Stimulated activated naive B cell treated with anti-CD40 and anti-IgM and Interleukin-4, amounts not matched to agents 10 μg/mL and 1 μg/mL and 100 μg/mL, for 72 hours (primary cell): Measurements from ENCODE around the gene PITPNC1.
"Not testable (repeated sequence)": the region's sequence is repeated elsewhere in the genome, so short reads cannot be mapped to it uniquely, and the experiment has no call there.

Source experiments
- ATAC-seq, 2 donors: fragments of 150-1000 bp; cut with Tn5 transposase; replicated peaks; 2 replicates each; pipeline ENCODE4 v1.10.0; 2021; ENCODE audit warnings: moderate library complexity in 1 of 2
- DNase-seq: peaks from one replicate; pipeline ENCODE4 v3.0.0; 2021
- H3K27ac Mint-ChIP-seq: one replicate; pipeline ENCODE4 v1.8.0; 2022; ENCODE audit warnings: mild to moderate bottlenecking, mixed read lengths
- H3K27me3 Mint-ChIP-seq, 2 donors: one replicate each; pipeline ENCODE4 v1.8.0; 2022; ENCODE audit warnings: mixed read lengths in 2 of 2
- H3K36me3 Mint-ChIP-seq, 2 donors: one replicate each; pipeline ENCODE4 v1.8.0; 2022; ENCODE audit warnings: mixed read lengths in 2 of 2, mild to moderate bottlenecking in 1 of 2
- H3K4me1 Mint-ChIP-seq, 2 donors: one replicate each; pipeline ENCODE4 v1.8.0; 2022; ENCODE audit warnings: mixed read lengths in 2 of 2, mild to moderate bottlenecking in 1 of 2
- H3K4me3 Mint-ChIP-seq, 2 donors: one replicate each; pipeline ENCODE4 v1.8.0; 2022; ENCODE audit warnings: mild to moderate bottlenecking in 2 of 2, mixed read lengths in 2 of 2, moderate library complexity in 1 of 2
- H3K9me3 Mint-ChIP-seq, 2 donors: one replicate each; pipeline ENCODE4 v1.8.0; 2022; ENCODE audit warnings: mixed read lengths in 2 of 2, mild to moderate bottlenecking in 1 of 2

The PITPNC1 gene

DNA sequence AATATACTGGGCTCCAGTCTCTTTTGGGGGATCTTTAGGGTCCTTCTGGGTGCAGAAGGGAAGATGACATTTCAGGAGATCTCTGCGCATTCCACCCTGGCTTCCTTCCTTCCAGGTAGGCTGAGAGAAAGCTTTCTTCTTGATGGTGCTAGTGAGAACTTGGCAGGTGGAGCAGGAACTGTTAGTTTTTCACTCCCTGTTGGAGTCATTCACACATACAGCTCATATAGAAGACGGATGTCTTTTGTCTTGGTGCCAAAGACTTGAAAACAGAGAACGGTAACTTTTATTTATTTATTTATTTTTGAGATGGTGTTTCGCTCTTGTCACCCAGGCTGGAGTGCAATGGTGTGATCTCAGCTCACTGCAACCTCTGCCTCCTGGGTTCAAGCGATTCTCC lies 43.9 kb downstream of the PITPNC1 start:
- Mint-ChIP-seq H3K4me3 (no peak overlapping the region), H3K27ac (no peak overlapping the region), H3K9me3 (no peaks in the 10 kb centered on the region), H3K36me3 (peaks cover 0 to 2% of the 10 kb centered on the region in 2 donors), H3K27me3 (no peaks in the 10 kb centered on the region), H3K4me1 (peaks cover 7 to 9% of the 10 kb centered on the region in 2 donors)
- DNase-seq, result no peak
- no peak for ATAC-seq

DNA sequence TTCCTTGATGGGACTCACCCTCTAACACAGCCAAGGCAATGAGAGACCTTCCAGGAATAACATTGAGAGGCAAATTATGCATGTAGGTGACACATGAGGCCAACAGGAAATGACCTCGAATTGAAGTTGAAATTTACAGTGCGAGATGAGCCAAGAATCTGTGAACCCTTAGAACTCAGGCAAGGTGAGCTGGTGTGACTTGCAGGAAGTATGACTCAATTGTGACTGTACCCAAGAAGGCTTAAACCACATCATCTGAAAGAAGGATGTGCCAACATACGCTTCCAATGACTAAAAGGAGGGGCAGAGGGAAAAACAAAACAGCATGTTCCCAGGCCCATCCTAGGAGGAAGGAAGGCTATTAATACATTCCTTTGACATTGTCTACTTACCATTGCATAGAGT lies 44.8 kb downstream of the PITPNC1 start:
- Mint-ChIP-seq H3K4me3 (no peak overlapping the region), H3K36me3 (peaks cover 2 to 3% of the 10 kb centered on the region in 2 donors), H3K27me3 (no peaks in the 10 kb centered on the region), H3K27ac (no peak overlapping the region), H3K9me3 (peaks cover 0 to 2% of the 10 kb centered on the region in 2 donors), H3K4me1 (peaks cover 7 to 11% of the 10 kb centered on the region in 2 donors)
- DNase-seq (no peak), ATAC-seq (peak; percentile 71 to 85)

DNA sequence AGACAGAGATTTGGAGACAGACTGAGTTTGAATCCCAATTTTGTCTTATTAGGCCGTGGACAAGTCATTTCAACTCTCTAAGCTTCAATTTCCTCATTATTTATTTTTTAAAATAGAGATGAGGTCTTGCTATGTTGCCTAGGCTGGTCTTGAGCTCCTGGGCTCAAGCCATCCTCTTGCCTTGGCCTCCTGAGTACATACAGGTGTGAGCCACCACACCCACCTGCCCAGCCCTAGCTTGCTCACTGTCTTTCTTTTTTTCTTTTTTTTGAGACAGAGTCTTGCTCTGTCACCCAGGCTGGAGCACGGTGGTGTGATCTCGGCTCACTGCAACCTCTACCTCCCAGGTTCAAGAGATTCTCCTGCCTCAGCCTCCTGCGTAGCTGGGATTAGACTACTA lies 45.2 kb downstream of the PITPNC1 start:
- not testable (repeated sequence) for H3K4me3 Mint-ChIP-seq, H3K36me3 Mint-ChIP-seq, DNase-seq, H3K27me3 Mint-ChIP-seq, H3K27ac Mint-ChIP-seq, H3K9me3 Mint-ChIP-seq
- H3K4me1 Mint-ChIP-seq, result peaks cover 7 to 11% of the 10 kb centered on the region in 2 donors
- peak in 1 of 2 donors; percentile 8 for ATAC-seq

DNA sequence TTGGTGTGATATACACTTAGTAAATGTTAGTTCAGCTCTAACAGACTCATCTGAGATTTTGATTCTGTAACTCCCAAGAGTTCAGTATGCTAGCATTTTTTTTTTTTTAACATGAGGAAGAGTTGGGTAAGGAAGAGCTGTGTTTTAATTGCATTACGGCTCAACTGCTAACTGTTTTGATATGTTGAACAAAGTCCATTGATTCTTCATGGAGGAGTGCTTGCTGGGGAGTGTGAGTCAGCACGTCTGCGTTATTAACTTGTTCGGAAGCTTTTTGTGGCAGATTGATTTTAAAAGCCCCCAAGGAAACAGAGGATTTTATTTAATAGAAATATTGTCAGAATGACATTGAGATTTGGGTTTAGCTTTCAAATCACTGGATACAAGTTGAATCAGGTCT lies 45.8 kb downstream of the PITPNC1 start:
- H3K27ac Mint-ChIP-seq, result no peak overlapping the region
- peaks cover 0 to 2% of the 10 kb centered on the region in 2 donors for H3K9me3 Mint-ChIP-seq
- H3K36me3 Mint-ChIP-seq, result peaks cover 2 to 3% of the 10 kb centered on the region in 2 donors
- H3K4me3 Mint-ChIP-seq, result no peak overlapping the region
- H3K4me1 Mint-ChIP-seq, result peaks cover 7 to 11% of the 10 kb centered on the region in 2 donors
- ATAC-seq (no peak), DNase-seq (no peak)
- H3K27me3 Mint-ChIP-seq, result no peaks in the 10 kb centered on the region

DNA sequence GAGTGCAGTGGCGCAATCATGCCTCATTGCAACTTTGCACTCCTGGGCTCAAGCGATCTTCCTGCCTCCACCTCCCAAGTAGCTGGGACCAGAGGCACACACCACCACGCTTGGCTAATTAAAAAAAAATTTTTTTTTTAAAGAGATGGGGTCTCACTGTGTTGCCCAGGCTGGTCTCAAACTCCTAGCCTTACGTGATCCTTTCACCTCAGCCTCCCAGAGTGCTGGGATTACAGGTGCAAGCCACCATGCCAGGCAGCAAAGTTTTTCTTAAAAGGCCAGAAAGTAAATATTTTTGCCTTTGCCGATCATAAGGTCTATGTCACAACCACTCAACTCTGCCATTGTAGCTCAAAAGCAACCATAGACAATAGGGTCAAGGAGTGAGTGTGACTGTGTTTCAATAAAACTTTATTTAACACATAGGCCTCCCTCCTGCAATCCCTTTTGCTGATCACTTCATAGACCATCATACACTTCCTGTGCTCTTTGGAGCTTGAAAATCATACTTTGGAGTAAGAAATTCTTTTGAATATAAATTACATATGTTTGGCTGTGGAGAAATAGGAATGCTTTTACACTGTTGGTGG lies 48.6 kb downstream of the PITPNC1 start:
- ATAC-seq (no peak), DNase-seq (no peak)
- Mint-ChIP-seq H3K4me1 (peaks cover 0 to 7% of the 10 kb centered on the region in 2 donors), H3K27me3 (no peaks in the 10 kb centered on the region), H3K36me3 (peaks cover 2 to 3% of the 10 kb centered on the region in 2 donors), H3K9me3 (peaks cover 0 to 2% of the 10 kb centered on the region in 2 donors), H3K27ac (no peak overlapping the region), H3K4me3 (no peak overlapping the region)

DNA sequence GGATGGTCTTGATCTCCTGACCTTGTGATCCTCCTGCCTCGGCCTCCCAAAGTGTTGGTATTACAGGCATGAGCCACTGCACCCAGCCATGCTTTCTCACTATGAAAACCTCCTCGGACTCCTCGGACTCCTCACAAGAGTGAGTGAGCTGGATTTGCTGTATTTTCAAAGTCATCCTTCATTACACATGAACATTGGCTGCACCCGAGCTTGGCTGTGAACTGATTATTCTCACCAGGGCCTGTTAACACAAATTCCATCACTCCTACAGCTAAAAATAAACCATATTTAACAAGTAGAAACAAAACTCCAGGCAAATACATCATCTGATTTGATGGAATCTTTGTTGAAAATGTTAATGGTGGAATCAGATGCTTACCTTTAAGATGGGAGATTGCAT lies 50.3 kb downstream of the PITPNC1 start:
- Mint-ChIP-seq H3K4me3 (no peak overlapping the region), H3K27me3 (no peaks in the 10 kb centered on the region), H3K36me3 (peaks cover 3 to 5% of the 10 kb centered on the region in 2 donors), H3K27ac (no peak overlapping the region), H3K4me1 (peaks cover 11 to 12% of the 10 kb centered on the region in 2 donors), H3K9me3 (peaks cover 0 to 2% of the 10 kb centered on the region in 2 donors)
- ATAC-seq, result no peak
- DNase-seq, result no peak

DNA sequence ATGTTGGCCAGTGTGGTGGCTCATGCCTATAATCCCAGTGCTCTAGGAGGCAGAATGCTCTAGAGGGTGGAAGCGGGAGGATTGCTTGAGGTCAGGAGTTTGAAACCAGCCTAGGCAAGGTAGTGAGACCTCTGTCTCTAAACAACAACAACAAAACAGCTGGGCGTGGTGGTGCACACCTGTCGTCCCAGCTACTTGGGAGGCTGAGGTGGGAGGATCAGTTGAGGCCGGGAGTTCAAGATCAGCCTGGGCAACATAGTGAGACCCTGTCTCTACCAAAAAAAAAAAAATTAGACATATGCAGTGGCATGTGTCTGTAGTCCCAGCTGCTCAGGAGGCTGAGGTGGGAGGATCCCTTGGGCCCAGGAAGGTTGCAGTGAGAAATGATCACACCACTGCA lies 53.4 kb downstream of the PITPNC1 start:
- H3K36me3 Mint-ChIP-seq, H3K9me3 Mint-ChIP-seq, H3K27me3 Mint-ChIP-seq, H3K4me3 Mint-ChIP-seq, H3K27ac Mint-ChIP-seq, ATAC-seq, DNase-seq: not testable (repeated sequence)
- H3K4me1 Mint-ChIP-seq, result peaks cover 15 to 27% of the 10 kb centered on the region in 2 donors

DNA sequence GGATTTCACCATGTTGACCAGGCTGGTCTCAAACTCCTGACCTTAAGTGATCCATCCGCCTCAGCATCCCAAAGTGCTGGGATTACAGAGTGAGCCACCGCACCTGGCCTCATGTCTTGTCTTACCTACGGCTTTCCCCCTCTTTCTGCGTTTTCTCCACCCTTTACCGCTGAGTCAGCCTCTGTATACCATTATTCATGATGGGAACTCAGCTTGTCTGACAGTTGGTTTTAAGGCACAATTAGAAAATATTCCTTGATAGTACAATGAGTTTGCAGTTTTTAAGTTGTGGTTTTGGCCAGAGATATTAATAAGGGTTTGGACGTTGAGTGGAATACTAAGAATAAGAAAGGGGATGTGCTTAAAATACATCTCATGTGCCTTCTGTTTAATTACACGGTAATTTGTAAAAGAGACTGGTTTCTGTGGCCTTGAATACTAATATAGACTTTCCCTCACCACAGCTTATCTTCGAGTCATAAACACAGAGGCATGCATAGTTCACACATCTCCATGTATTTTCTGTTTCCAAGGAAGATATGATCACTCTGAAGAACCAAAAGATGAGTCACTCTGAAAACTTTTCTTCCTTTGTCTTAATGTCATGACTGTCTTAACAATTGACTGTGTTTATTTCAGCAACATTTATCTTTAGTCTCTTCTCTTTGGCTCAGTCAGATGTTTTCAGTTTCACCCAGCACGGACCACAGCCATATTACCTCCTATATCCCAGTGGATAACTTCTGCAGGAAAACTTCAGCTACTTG lies 54.4 kb downstream of the PITPNC1 start:
- H3K4me3 Mint-ChIP-seq, result peak overlapping the region in 1 of 2 donors; percentile 45
- no peaks in the 10 kb centered on the region for H3K27me3 Mint-ChIP-seq
- no peaks in the 10 kb centered on the region for H3K9me3 Mint-ChIP-seq
- H3K4me1 Mint-ChIP-seq, result peaks cover 13 to 27% of the 10 kb centered on the region in 2 donors
- peak overlapping the region; percentile 56 for H3K27ac Mint-ChIP-seq
- ATAC-seq (peak; percentile 94 to 96), DNase-seq (no peak)
- H3K36me3 Mint-ChIP-seq, result peaks cover 0 to 3% of the 10 kb centered on the region in 2 donors

DNA sequence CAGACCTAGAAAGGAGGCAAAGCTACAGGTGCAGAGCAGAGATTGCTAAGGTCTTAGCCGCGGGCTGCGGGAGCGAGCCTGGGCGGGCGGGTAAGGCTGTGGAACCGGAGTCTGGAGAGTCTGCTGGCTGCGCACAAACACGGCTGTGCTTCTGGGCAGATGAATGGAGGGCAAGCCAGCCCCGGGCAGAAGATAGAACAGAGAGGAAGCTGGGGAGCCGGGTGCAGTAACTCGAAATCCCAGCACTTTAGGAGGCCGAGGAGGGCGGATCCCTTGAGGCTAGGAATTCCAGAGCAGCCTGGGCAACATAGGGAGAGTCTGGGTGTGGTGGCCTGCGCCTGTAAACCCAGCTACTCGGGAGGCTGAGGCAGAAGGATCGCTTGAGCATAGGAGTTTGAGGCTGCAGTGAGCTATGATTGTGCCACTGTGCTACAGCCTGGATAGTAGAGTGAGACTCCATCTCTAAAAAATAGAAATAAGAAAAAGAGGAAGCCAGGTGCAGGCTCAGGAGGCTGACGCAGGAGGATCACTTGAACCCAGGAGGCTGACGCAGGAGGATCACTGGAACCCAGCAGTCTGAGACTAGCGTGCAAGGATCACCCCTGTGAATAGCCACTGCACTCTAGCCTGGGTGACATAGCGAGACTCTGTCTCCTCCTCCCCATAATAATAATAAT lies 56.3 kb downstream of the PITPNC1 start:
- Mint-ChIP-seq H3K4me1 (peaks cover 13 to 27% of the 10 kb centered on the region in 2 donors), H3K4me3 (no peak overlapping the region), H3K9me3 (no peaks in the 10 kb centered on the region), H3K27me3 (no peaks in the 10 kb centered on the region), H3K27ac (peak overlapping the region; percentile 48), H3K36me3 (peaks cover 0 to 3% of the 10 kb centered on the region in 2 donors)
- no peak for ATAC-seq
- DNase-seq, result no peak

DNA sequence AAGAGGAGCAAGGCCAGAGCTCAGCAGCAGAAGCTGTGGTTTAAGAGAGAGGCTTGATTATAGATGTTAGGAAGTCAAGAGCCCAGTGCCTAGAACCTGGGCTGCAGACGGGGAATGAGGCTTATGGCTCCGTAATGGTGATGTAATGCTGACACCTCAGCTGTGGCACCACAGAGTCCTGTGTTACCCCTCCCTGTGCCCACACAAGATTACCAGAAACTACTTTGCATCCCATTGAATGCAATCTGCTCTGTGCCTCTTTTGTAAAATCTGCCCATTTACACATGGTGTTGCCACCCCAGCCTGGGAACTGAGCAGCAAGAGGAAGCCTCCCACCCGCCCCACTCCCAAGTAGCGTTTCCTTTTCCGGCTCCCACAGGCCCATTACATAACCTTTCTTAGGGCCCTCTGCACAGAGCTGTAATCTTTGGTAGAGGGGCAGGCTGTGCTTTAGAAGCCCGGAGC lies 57.0 kb downstream of the PITPNC1 start:
- Mint-ChIP-seq H3K9me3 (no peaks in the 10 kb centered on the region), H3K36me3 (peaks cover 0 to 3% of the 10 kb centered on the region in 2 donors), H3K4me1 (peaks cover 13 to 27% of the 10 kb centered on the region in 2 donors), H3K4me3 (no peak overlapping the region), H3K27ac (no peak overlapping the region), H3K27me3 (no peaks in the 10 kb centered on the region)
- peak in 1 of 2 donors; percentile 15 for ATAC-seq
- no peak for DNase-seq

DNA sequence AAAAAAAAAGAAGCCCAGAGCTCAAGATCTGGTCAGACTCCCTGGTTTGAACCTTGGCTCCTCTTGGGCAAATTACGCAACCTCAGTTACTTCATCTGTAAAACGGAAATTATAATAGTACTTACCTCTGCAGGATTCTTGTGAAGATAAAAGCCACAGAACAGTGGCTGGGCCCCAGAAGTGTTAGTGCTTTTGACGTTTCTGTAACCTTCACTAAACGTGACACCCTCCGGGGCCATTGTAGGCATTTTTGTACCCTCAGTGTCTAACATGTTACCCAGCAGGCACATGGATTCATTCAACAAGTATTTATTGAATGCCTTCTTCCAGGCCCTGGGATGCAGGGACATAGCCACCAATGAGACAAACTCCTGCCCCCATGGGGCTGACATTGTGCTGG lies 58.0 kb downstream of the PITPNC1 start:
- H3K36me3 Mint-ChIP-seq, result peaks cover 0 to 3% of the 10 kb centered on the region in 2 donors
- peaks cover 15 to 27% of the 10 kb centered on the region in 2 donors for H3K4me1 Mint-ChIP-seq
- no peaks in the 10 kb centered on the region for H3K9me3 Mint-ChIP-seq
- H3K27me3 Mint-ChIP-seq, result no peaks in the 10 kb centered on the region
- no peak for DNase-seq
- no peak overlapping the region for H3K4me3 Mint-ChIP-seq
- no peak overlapping the region for H3K27ac Mint-ChIP-seq
- no peak for ATAC-seq

DNA sequence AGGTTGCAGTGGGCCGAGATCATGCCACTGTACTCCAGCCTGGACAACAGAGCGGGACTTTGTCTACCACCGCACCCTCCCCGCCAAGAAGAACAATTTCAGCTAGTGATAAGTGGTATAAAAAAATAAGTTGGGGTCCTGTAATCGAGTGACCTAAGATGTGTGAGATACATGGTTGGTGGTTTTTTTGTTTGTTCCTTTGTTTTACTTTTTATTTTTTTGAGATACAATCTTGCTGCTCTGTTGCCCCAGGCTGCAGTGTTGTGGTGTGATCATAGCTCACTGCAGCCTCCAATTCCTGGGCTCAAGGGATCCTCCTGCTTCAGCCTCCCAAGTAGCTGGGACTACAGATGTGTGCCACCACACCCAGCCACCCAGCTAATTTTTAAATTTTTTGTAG lies 58.7 kb downstream of the PITPNC1 start:
- Mint-ChIP-seq H3K9me3 (no peaks in the 10 kb centered on the region), H3K27me3 (no peaks in the 10 kb centered on the region), H3K27ac (no peak overlapping the region), H3K4me3 (no peak overlapping the region), H3K4me1 (peaks cover 15 to 27% of the 10 kb centered on the region in 2 donors), H3K36me3 (peaks cover 0 to 3% of the 10 kb centered on the region in 2 donors)
- DNase-seq (no peak), ATAC-seq (no peak)

DNA sequence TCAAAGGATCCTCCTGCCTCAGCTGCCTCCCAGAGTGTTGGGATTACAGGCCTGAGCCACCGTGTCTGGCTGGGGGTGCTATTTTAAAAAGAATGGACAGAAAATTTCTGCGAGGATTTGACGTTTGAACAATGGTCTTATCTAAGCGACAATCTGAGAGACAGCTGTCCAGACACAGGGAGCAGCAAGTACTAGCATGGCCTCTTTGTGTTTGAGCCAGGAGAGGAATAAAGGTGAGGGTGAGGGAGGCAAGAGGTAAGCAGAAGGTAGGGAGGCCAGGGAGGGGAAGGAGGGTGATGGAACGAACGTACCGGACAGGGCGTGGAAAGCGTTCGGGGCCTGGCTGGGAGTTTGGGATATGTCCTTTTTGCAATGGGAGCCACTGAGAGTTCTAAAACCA lies 59.2 kb downstream of the PITPNC1 start:
- ATAC-seq, result no peak
- DNase-seq, result no peak
- Mint-ChIP-seq H3K4me3 (no peak overlapping the region), H3K27me3 (no peaks in the 10 kb centered on the region), H3K36me3 (peaks cover 0 to 3% of the 10 kb centered on the region in 2 donors), H3K4me1 (peaks cover 14 to 24% of the 10 kb centered on the region in 2 donors), H3K9me3 (no peaks in the 10 kb centered on the region), H3K27ac (no peak overlapping the region)

DNA sequence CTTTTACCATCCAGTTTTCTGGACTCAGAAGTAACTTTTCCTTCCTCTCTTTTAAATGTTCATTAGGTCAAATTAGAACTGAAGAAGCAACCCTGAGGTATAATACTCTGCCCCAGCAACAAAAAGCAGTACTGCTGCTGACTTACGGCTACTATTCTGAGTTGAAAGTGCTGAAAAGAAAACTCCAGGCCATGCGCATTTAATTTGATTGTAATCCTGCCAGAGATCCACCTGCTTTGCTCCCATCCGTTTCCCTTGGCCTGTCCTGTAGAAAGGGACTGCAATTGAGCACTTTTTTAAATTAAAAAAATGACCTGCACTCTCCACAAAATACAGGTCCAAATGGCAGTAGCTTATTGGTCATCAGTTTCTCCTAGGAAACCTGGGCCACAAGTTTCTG lies 61.6 kb downstream of the PITPNC1 start:
- no peak for ATAC-seq
- H3K27ac Mint-ChIP-seq, result no peak overlapping the region
- no peaks in the 10 kb centered on the region for H3K27me3 Mint-ChIP-seq
- peaks cover 9 to 13% of the 10 kb centered on the region in 2 donors for H3K4me1 Mint-ChIP-seq
- no peak overlapping the region for H3K4me3 Mint-ChIP-seq
- no peaks in the 10 kb centered on the region for H3K36me3 Mint-ChIP-seq
- no peaks in the 10 kb centered on the region for H3K9me3 Mint-ChIP-seq
- no peak for DNase-seq
